Tibial nerve (tissue), 4 donors: ENCODE measurements around the gene PTPRF. TPM values are rescaled to one million over a fixed set of nuclear protein-coding genes. Genes with fewer than 3 reads are reported as not detected.
"Not testable (repeated sequence)": the region's sequence is repeated elsewhere in the genome, so short reads cannot be mapped to it uniquely, and the experiment has no call there.

Experiments used
- DNase-seq, 2 donors: peaks; one replicate each; pipeline ENCODE4 v3.0.0-alpha.2; 2019; ENCODE audit warnings: low spot score in 2 of 2
- H3K27ac ChIP-seq, 4 donors: fragments of 200-600 bp; sonication (generic) in 3 of 4; one replicate each; pipeline ENCODE4 v1.5.1; 2017 to 2019; ENCODE audit warnings: mild to moderate bottlenecking in 1 of 4
- H3K27me3 ChIP-seq, 2 donors: fragments of 200-600 bp; sonication (generic) in 1 of 2; one replicate each; pipeline versions ENCODE4 v1.5.1 to v1.6.0; 2017 to 2019
- H3K36me3 ChIP-seq, 3 donors: fragments of 200-600 bp; sonication (generic); one replicate each; pipeline ENCODE4 v1.5.1; 2018 to 2019
- H3K4me1 ChIP-seq, 4 donors: fragments of 200-600 bp; sonication (generic) in 3 of 4; one replicate each; pipeline ENCODE4 v1.5.1; 2017 to 2019
- H3K4me3 ChIP-seq, 4 donors: fragments of 200-600 bp; sonication (generic) in 3 of 4; one replicate each; pipeline ENCODE4 v1.5.1; 2017 to 2019; ENCODE audit warnings: mild to moderate bottlenecking in 1 of 4, moderate library complexity in 1 of 4
- H3K9me3 ChIP-seq, 4 donors: fragments of 200-600 bp; sonication (generic) in 3 of 4; one replicate each; pipeline ENCODE4 v1.5.1; 2017 to 2019
- EP300 ChIP-seq, 2 donors: sonication (generic); formaldehyde crosslinking; IDR thresholded peaks; one replicate each; pipeline ENCODE4 v1.6.1; 2017; ENCODE audit warnings: antibody characterized with exemption in 2 of 2, mild to moderate bottlenecking in 1 of 2
- POLR2A ChIP-seq, 2 donors: fragments of 450-650 bp; IDR thresholded peaks; one replicate each; pipeline ENCODE4 v1.6.1; 2017; ENCODE audit warnings: antibody characterized with exemption in 2 of 2, mild to moderate bottlenecking in 2 of 2, moderate library complexity in 2 of 2
- WGBS, 2 donors: methylation state at CpG; one replicate each; pipeline ENCODE4 v1.1.5; 2018; 5-methylcytosine and 5-hydroxymethylcytosine counted together
- total RNA-seq, 4 donors: library from RNA; depleted of rRNA; stranded (reverse); fragments of >200 nt; gene quantifications; one replicate each; pipeline ENCODE4 v1.1.0, GENCODE V29; 2016
- TF ChIP-seq, protein P1 (sequence below), 5 experiments: fragments of 200-600 bp in 3 of 5; fragments of 450-650 bp in 2 of 5; sonication (generic) in 3 of 5; IDR thresholded peaks; one replicate each; pipeline ENCODE4 v1.5.1; 2016 to 2019; ENCODE audit warnings: antibody characterized with exemption in 5 of 5, mild to moderate bottlenecking in 3 of 5, moderate library complexity in 2 of 5

PTPRF gene
- total RNA-seq, 4 donors from 2014 or later = 72.0 to 112 (median 92.5) TPM

DNA sequence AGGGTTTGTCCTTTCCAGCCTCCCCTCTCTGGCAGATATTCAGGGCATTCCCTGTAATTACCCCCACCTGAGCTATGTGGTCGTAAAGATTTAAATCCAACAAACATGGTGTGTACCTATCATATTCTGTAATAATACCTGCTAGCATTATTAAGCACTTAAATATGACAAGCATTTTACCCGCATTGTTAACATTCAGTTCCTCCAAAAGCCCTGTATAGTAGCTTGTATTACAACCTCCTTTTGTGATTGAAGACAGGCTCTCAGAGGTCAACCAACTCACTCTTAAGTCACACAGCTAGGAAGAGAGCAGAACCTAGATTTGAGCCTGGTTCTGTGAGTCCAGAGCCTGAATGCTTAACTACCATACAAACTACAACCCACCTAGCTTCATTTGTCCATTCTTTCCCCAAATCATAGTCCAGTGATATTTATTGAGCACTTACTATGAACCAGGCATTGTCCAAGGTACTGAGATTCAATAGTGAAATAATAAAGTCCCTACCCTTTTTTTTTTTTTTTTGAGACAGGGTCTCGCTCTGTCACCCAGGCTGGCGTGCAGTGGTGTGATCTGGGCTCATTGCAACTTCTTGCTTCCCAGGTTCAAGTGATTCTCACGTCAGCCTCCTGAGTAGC lies 105.4 kb downstream of the PTPRF start:
- H3K9me3 ChIP-seq = no peaks in the 10 kb centered on the region
- H3K36me3 ChIP-seq = no peaks in the 10 kb centered on the region
- 80 to 84% methylated on average over 5 of the region's 5 CpGs for WGBS, 2 donors

DNA sequence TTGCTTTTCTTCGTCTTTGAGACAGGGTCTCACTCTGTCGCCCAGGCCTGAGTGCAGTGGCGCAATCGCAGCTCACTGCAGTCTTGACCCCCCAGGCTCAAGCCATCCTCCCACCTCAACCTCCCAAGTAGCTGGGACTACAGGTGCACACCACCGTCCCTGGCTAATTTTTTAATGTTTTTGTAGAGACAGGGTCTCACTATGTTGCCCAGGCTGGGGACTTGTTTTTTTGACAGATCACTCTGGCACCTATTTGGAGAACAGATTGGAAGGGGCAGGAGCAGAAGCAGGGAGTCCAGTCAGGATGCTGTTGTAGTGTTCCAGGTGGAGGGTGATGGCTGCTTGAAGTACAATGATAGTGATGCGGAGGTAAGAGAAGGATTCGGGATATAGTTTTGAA lies 106.6 kb downstream of the PTPRF start:
- Histone ChIP-seq H3K27me3 (no peaks in the 10 kb centered on the region), H3K27ac (no peak overlapping the region), H3K36me3 (no peaks in the 10 kb centered on the region), H3K9me3 (no peaks in the 10 kb centered on the region), H3K4me3 (no peak overlapping the region), H3K4me1 (no peaks in the 10 kb centered on the region)
- 87 to 95% methylated on average over 7 of the region's 7 CpGs for WGBS, 2 donors
- TF ChIP-seq POLR2A (IDR thresholded peaks at IDR 0.05) = no peak
- TF ChIP-seq EP300 (IDR thresholded peaks at IDR 0.05) = no peak
- TF ChIP-seq, protein P1, sequence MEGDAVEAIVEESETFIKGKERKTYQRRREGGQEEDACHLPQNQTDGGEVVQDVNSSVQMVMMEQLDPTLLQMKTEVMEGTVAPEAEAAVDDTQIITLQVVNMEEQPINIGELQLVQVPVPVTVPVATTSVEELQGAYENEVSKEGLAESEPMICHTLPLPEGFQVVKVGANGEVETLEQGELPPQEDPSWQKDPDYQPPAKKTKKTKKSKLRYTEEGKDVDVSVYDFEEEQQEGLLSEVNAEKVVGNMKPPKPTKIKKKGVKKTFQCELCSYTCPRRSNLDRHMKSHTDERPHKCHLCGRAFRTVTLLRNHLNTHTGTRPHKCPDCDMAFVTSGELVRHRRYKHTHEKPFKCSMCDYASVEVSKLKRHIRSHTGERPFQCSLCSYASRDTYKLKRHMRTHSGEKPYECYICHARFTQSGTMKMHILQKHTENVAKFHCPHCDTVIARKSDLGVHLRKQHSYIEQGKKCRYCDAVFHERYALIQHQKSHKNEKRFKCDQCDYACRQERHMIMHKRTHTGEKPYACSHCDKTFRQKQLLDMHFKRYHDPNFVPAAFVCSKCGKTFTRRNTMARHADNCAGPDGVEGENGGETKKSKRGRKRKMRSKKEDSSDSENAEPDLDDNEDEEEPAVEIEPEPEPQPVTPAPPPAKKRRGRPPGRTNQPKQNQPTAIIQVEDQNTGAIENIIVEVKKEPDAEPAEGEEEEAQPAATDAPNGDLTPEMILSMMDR (IDR thresholded peaks at IDR 0.05) = no peak
- no peak for DNase-seq

More for the DNA sequence above, 105.4 kb downstream of the PTPRF start:
- no peak for DNase-seq
- Histone ChIP-seq H3K27me3 (no peaks in the 10 kb centered on the region), H3K4me3 (no peak overlapping the region), H3K27ac (no peak overlapping the region), H3K4me1 (no peaks in the 10 kb centered on the region)
- TF ChIP-seq EP300 (IDR thresholded peaks at IDR 0.05) = no peak
- no peak for TF ChIP-seq POLR2A (IDR thresholded peaks at IDR 0.05)
- TF ChIP-seq, protein P1 (IDR thresholded peaks at IDR 0.05) = no peak

DNA sequence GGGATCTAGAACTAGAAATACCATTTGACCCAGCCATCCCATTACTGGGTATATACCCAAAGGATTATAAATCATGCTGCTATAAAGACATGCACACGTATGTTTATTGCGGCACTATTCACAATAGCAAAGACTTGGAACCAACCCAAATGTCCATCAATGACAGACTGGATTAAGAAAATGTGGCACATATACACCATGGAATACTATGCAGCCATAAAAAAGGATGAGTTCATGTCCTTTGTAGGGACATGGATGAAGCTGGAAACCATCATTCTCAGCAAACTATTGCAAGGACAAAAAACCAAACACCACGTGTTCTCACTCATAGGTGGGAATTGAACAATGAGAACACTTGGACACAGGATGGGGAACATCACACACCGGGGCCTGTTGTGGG lies 107.7 kb downstream of the PTPRF start:
- not testable (repeated sequence) for H3K27me3 ChIP-seq, H3K4me1 ChIP-seq, DNase-seq, H3K9me3 ChIP-seq, H3K36me3 ChIP-seq, H3K4me3 ChIP-seq, H3K27ac ChIP-seq
- 91% methylated on average over 4 of the region's 4 CpGs for WGBS, 2 donors

DNA sequence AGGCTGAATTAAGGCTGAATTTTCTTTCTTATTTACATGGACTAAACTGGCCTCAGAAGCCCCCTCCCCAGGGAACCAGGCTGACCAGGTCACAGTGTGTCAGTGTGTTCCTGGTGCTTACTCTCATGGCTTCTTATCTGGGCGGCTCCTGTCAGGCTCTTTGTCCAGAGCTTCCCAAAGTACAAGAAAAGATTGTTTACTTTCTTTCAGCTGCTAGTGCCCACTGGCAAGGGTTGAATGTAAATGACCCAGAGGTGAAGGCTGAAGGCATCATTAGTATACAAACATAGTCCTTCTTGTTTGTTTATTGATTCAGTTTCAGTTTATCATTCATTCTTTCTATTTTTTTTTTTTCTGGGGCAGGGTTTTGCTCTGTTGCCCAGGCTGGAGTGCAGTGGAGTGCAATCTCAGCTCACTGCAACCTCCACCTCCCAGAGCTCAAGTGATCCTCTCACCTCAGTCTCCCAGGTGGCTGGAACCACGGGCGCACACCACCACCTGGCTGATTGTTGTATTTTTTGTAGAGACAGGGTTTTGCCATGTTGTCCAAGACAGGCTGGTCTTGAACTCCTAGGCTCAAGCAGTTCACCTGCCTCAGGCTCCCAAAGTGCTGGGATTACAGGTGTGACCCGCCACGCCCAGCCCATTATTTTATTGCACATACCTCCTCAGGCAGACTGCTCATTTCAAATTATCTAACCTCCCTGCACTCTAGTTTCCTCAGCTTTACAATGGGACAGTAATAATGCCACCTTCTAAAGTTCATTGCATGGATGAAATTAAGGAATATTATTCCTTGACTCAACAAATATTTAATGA lies 109.5 kb downstream of the PTPRF start:
- no peak overlapping the region for H3K27ac ChIP-seq
- WGBS, 2 donors = 70% methylated on average over 5 of the region's 5 CpGs
- H3K4me3 ChIP-seq = no peak overlapping the region
- DNase-seq = no peak
- no peaks in the 10 kb centered on the region for H3K9me3 ChIP-seq
- no peaks in the 10 kb centered on the region for H3K27me3 ChIP-seq
- TF ChIP-seq, protein P1 (IDR thresholded peaks at IDR 0.05) = no peak
- no peak for TF ChIP-seq EP300 (IDR thresholded peaks at IDR 0.05)
- TF ChIP-seq POLR2A (IDR thresholded peaks at IDR 0.05) = no peak
- H3K4me1 ChIP-seq = no peaks in the 10 kb centered on the region
- no peaks in the 10 kb centered on the region for H3K36me3 ChIP-seq

DNA sequence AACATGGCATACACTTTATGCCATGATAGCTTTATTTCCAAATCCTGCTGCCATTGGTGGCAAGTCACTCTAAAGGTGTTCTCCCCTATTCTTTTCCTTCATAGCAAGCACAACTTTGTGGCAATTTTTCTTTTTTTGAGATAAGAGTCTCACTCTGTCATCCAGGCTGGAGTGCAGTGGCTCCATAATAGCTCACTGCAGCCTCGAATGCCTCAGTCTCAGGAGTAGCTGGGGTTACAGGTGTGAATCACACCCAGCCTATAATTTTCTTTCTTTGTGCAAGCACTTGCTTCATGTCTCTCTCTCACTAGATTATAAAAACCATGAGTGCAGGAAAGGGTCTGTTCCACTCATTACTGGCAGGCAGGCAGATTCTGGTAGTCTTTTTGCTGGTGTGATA lies 113.9 kb downstream of the PTPRF start:
- H3K27ac ChIP-seq = no peak overlapping the region
- 38 to 42% methylated on average over 1 of the region's 1 CpG for WGBS, 2 donors
- no peaks in the 10 kb centered on the region for H3K27me3 ChIP-seq
- H3K4me3 ChIP-seq = no peak overlapping the region
- DNase-seq = no peak
- no peaks in the 10 kb centered on the region for H3K36me3 ChIP-seq
- H3K9me3 ChIP-seq = no peaks in the 10 kb centered on the region
- TF ChIP-seq POLR2A (IDR thresholded peaks at IDR 0.05) = no peak
- TF ChIP-seq, protein P1 (IDR thresholded peaks at IDR 0.05) = no peak
- no peak for TF ChIP-seq EP300 (IDR thresholded peaks at IDR 0.05)
- H3K4me1 ChIP-seq = no peaks in the 10 kb centered on the region
